Trophoblast cell (in vitro differentiated cells and primary cell): ENCODE data around the gene VCAN.
A peak's percentile ranks its signal among the peaks of the same experiment; 100 is the strongest.

Experiments
- DNase-seq, 2 donors: peaks; one replicate each; pipeline ENCODE4 v3.0.0-alpha.2; 2016
- H2AFZ ChIP-seq: 2 replicates; pipeline ENCODE4 v1.6.1; 2013; ENCODE audit warnings: low read length, moderate library complexity, mild to moderate bottlenecking; ENCODE audit not compliant: insufficient read depth, poor library complexity
- H2AK5ac ChIP-seq: 2 replicates; pipeline ENCODE4 v1.6.1; 2013; ENCODE audit warnings: mild to moderate bottlenecking, low read length
- H2BK120ac ChIP-seq: 2 replicates; pipeline ENCODE4 v1.6.1; 2013; ENCODE audit warnings: low read length, mild to moderate bottlenecking, moderate library complexity; ENCODE audit not compliant: insufficient read depth, poor library complexity
- H2BK12ac ChIP-seq: 2 replicates; pipeline ENCODE4 v1.6.1; 2013; ENCODE audit warnings: mild to moderate bottlenecking, low read length, moderate library complexity
- H2BK5ac ChIP-seq: 2 replicates; pipeline ENCODE4 v1.6.1; 2013; ENCODE audit warnings: low read length, low read depth, moderate library complexity, mild to moderate bottlenecking; ENCODE audit not compliant: poor library complexity
- H3K14ac ChIP-seq: 2 replicates; pipeline ENCODE4 v1.6.1; 2013; ENCODE audit warnings: mild to moderate bottlenecking, low read length
- H3K18ac ChIP-seq: 2 replicates; pipeline ENCODE4 v1.6.1; 2013; ENCODE audit warnings: mild to moderate bottlenecking, low read length
- H3K23ac ChIP-seq: 2 replicates; pipeline ENCODE4 v1.6.1; 2013; ENCODE audit warnings: low read length
- H3K27ac ChIP-seq: 2 replicates; pipeline ENCODE4 v1.5.1; 2013; ENCODE audit warnings: low read depth, mild to moderate bottlenecking, inconsistent platforms, low read length, moderate library complexity
- H3K27me3 ChIP-seq: 2 replicates; pipeline ENCODE4 v1.6.1; 2013; ENCODE audit warnings: inconsistent platforms, mild to moderate bottlenecking, low read length, moderate library complexity; ENCODE audit not compliant: insufficient read depth
- H3K36me3 ChIP-seq, 2 experiments: 1 replicate in 1 of 2; 2 replicates in 1 of 2; pipeline ENCODE4 v1.6.1; 2013; ENCODE audit warnings: low read length in 2 of 2, mild to moderate bottlenecking in 2 of 2, moderate library complexity in 1 of 2; ENCODE audit not compliant: insufficient read depth in 2 of 2, control insufficient read depth in 1 of 2
- H3K4ac ChIP-seq: 2 replicates; pipeline ENCODE4 v1.6.1; 2013; ENCODE audit warnings: low read depth, mild to moderate bottlenecking, low read length, moderate library complexity
- H3K4me1 ChIP-seq, 2 experiments: 1 replicate in 1 of 2; 2 replicates in 1 of 2; pipeline ENCODE4 v1.6.1; 2013; ENCODE audit warnings: low read length in 2 of 2, mild to moderate bottlenecking in 2 of 2, moderate library complexity in 1 of 2; ENCODE audit not compliant: insufficient read depth in 2 of 2, control insufficient read depth in 1 of 2
- H3K4me2 ChIP-seq: 2 replicates; pipeline ENCODE4 v1.6.1; 2013; ENCODE audit warnings: inconsistent platforms, mild to moderate bottlenecking, low read length, moderate library complexity
- H3K4me3 ChIP-seq: 2 replicates; pipeline ENCODE4 v1.5.1; 2013; ENCODE audit warnings: mild to moderate bottlenecking, low read depth, low read length, inconsistent platforms
- H3K79me1 ChIP-seq: one replicate; pipeline ENCODE4 v1.6.1; 2013; ENCODE audit warnings: low read length
- H3K79me2 ChIP-seq: 2 replicates; pipeline ENCODE4 v1.6.1; 2013; ENCODE audit warnings: low read length, mild to moderate bottlenecking; ENCODE audit not compliant: control insufficient read depth, insufficient read depth, poor library complexity
- H3K9ac ChIP-seq: 2 replicates; pipeline ENCODE4 v1.6.1; 2013; ENCODE audit warnings: mild to moderate bottlenecking, low read length
- H3K9me3 ChIP-seq: 2 replicates; pipeline ENCODE4 v1.6.1; 2013; ENCODE audit warnings: low read depth, mild to moderate bottlenecking, control low read depth, inconsistent platforms, low read length; ENCODE audit not compliant: insufficient read depth
- H4K12ac ChIP-seq: 2 replicates; pipeline ENCODE4 v1.6.1; 2013; ENCODE audit warnings: low read depth, mild to moderate bottlenecking, low read length, moderate library complexity
- H4K8ac ChIP-seq: 2 replicates; pipeline ENCODE4 v1.6.1; 2013; ENCODE audit warnings: low read depth, mild to moderate bottlenecking, low read length, moderate library complexity
- H4K91ac ChIP-seq: one replicate; pipeline ENCODE4 v1.6.1; 2013; ENCODE audit warnings: low read depth, mild to moderate bottlenecking, low read length, moderate library complexity
- WGBS: extraction: QIAGEN DNeasy Blood & Tissue Kit; methylation state at CpG from one replicate; pipeline ENCODE4 v1.1.7; 2013; ENCODE audit warnings: missing lambda C conversion rate; ENCODE audit not compliant: insufficient read length, insufficient coverage; ENCODE audit errors: extremely low coverage; 5-methylcytosine and 5-hydroxymethylcytosine counted together

Gene VCAN

GRCh38 chr5:83503662-83504061 is 32.1 kb downstream of the VCAN start:
- no peak overlapping the region for H3K18ac ChIP-seq
- peaks cover 2 to 4% of the 10 kb centered on the region in 2 experiments for H3K36me3 ChIP-seq
- H3K23ac ChIP-seq = no peak overlapping the region
- H3K4me3 ChIP-seq = no peak overlapping the region
- no peak overlapping the region for H4K91ac ChIP-seq
- DNase-seq = no peak
- no peaks in the 10 kb centered on the region for H3K27me3 ChIP-seq
- H3K4ac ChIP-seq = no peak overlapping the region
- no peak overlapping the region for H2AK5ac ChIP-seq
- H3K9ac ChIP-seq = no peak overlapping the region
- no peak overlapping the region for H2BK120ac ChIP-seq
- H3K4me2 ChIP-seq = no peak overlapping the region
- H2BK5ac ChIP-seq = no peak overlapping the region
- H3K4me1 ChIP-seq = peaks cover 0 to 2% of the 10 kb centered on the region in 2 experiments
- H3K79me2 ChIP-seq = no peaks in the 10 kb centered on the region
- no peaks in the 10 kb centered on the region for H3K79me1 ChIP-seq
- no peak overlapping the region for H2BK12ac ChIP-seq
- H3K27ac ChIP-seq = no peak overlapping the region
- no peak overlapping the region for H3K14ac ChIP-seq
- H2AFZ ChIP-seq = no peak overlapping the region
- H3K9me3 ChIP-seq = no peaks in the 10 kb centered on the region
- no peak overlapping the region for H4K8ac ChIP-seq
- no peak overlapping the region for H4K12ac ChIP-seq

GRCh38 chr5:83507431-83507830 is 35.9 kb downstream of the VCAN start:
- Histone ChIP-seq H2AK5ac (no peak overlapping the region), H3K23ac (no peak overlapping the region), H3K36me3 (peaks cover 2 to 4% of the 10 kb centered on the region in 2 experiments), H3K14ac (no peak overlapping the region), H3K4me2 (no peak overlapping the region), H3K79me1 (peaks cover 2% of the 10 kb centered on the region), H3K79me2 (no peaks in the 10 kb centered on the region), H3K4ac (no peak overlapping the region), H4K12ac (no peak overlapping the region), H3K27ac (no peak overlapping the region), H2BK5ac (no peak overlapping the region), H3K4me3 (no peak overlapping the region), H2BK120ac (no peak overlapping the region), H3K18ac (no peak overlapping the region), H4K91ac (no peak overlapping the region), H3K9ac (no peak overlapping the region), H3K27me3 (no peaks in the 10 kb centered on the region), H2AFZ (no peak overlapping the region), H2BK12ac (no peak overlapping the region), H4K8ac (no peak overlapping the region), H3K9me3 (no peaks in the 10 kb centered on the region), H3K4me1 (peaks cover 0 to 4% of the 10 kb centered on the region in 2 experiments)
- DNase-seq = peak in 1 of 2 donors; percentile 73
- no CpG with 5 or more reads among the region's 1 CpG for WGBS

GRCh38 chr5:83509540-83509939 is 38.0 kb downstream of the VCAN start:
- Histone ChIP-seq H2BK120ac (no peak overlapping the region), H3K4me1 (peaks cover 0 to 4% of the 10 kb centered on the region in 2 experiments), H3K9ac (no peak overlapping the region), H4K8ac (no peak overlapping the region), H3K27me3 (no peaks in the 10 kb centered on the region), H3K18ac (no peak overlapping the region), H3K27ac (no peak overlapping the region), H3K4me2 (no peak overlapping the region), H4K12ac (no peak overlapping the region), H2BK5ac (no peak overlapping the region), H3K23ac (no peak overlapping the region), H4K91ac (no peak overlapping the region), H2AK5ac (no peak overlapping the region), H2AFZ (no peak overlapping the region), H3K4me3 (no peak overlapping the region), H3K14ac (no peak overlapping the region), H3K9me3 (no peaks in the 10 kb centered on the region), H2BK12ac (no peak overlapping the region), H3K4ac (no peak overlapping the region), H3K79me2 (no peaks in the 10 kb centered on the region), H3K79me1 (peaks cover 2% of the 10 kb centered on the region), H3K36me3 (peaks cover 2 to 4% of the 10 kb centered on the region in 2 experiments)
- DNase-seq = peak; percentile 14 to 55
- WGBS = no CpG with 5 or more reads among the region's 4 CpGs

- Histone ChIP-seq H3K4me2 (no peak overlapping the region), H3K4me1 (peaks cover 0 to 4% of the 10 kb centered on the region in 2 experiments), H4K12ac (no peak overlapping the region), H3K27me3 (no peaks in the 10 kb centered on the region), H3K79me2 (no peaks in the 10 kb centered on the region), H3K36me3 (peaks cover 2 to 4% of the 10 kb centered on the region in 2 experiments), H3K79me1 (peaks cover 2% of the 10 kb centered on the region), H3K14ac (no peak overlapping the region), H2AFZ (no peak overlapping the region), H4K91ac (no peak overlapping the region), H2BK5ac (no peak overlapping the region), H3K23ac (no peak overlapping the region), H3K9ac (no peak overlapping the region), H2AK5ac (no peak overlapping the region), H2BK12ac (no peak overlapping the region), H2BK120ac (no peak overlapping the region), H3K27ac (no peak overlapping the region), H3K18ac (no peak overlapping the region), H4K8ac (no peak overlapping the region), H3K9me3 (no peaks in the 10 kb centered on the region), H3K4me3 (no peak overlapping the region), H3K4ac (no peak overlapping the region)
- DNase-seq = no peak
- WGBS = no CpG with 5 or more reads among the region's 1 CpG
Measured at GRCh38 chr5:83510260-83510659, 38.7 kb downstream of the VCAN start.
